ENCODE measurements around the gene LRRC4C. TPM values are rescaled to one million over a fixed set of nuclear protein-coding genes. Genes with fewer than 3 reads are reported as not detected.

LRRC4C gene
- total RNA-seq, 2 donors from 2014 or later, result 0.84 to 0.95 TPM

GRCh38 chr11:40683010-40683409 is 776.4 kb downstream of the LRRC4C start:
- Mint-ChIP-seq H3K9me3 (peaks cover 14% of the 10 kb centered on the region), H3K27me3 (ENCODE audit: insufficient read depth) (no peaks in the 10 kb centered on the region)
- no peak for DNase-seq

GRCh38 chr11:40679276-40679675 is 780.2 kb downstream of the LRRC4C start:
- peaks cover 13% of the 10 kb centered on the region for H3K9me3 Mint-ChIP-seq
- peak; percentile 65 for DNase-seq
- no peak overlapping the region for H3K4me3 Mint-ChIP-seq
- Histone ChIP-seq H3K9ac (ENCODE audit: extremely low read depth, low read length, poor library complexity, severe bottlenecking) (no peak overlapping the region), H3K9me3 (ENCODE audit: control insufficient read depth, low read length) (no peaks in the 10 kb centered on the region), H3K27ac (ENCODE audit: low read depth, low read length) (no peak overlapping the region), H3K4me1 (ENCODE audit: control insufficient read depth, insufficient read depth, low read length) (no peaks in the 10 kb centered on the region), H3K36me3 (ENCODE audit: control insufficient read depth, insufficient read depth, low read length) (no peaks in the 10 kb centered on the region), H3K27me3 (ENCODE audit: control insufficient read depth, insufficient read depth, low read length, poor library complexity, severe bottlenecking) (no peaks in the 10 kb centered on the region), H3K4me3 (ENCODE audit: low read length) (no peak overlapping the region)
- no peaks in the 10 kb centered on the region for H3K36me3 Mint-ChIP-seq (ENCODE audit: low read depth)
- peaks cover 6% of the 10 kb centered on the region for H3K4me1 Mint-ChIP-seq
- 75 to 76% methylated on average over 2 to 3 of the region's 3 CpGs for WGBS, 2 experiments (ENCODE audit: insufficient coverage in 1 of 2, insufficient read length in 1 of 2)
- no peak for TF ChIP-seq CTCF (conservative IDR thresholded peaks at IDR 0.05)
- no peak overlapping the region for H3K27ac Mint-ChIP-seq
- H3K27me3 Mint-ChIP-seq (ENCODE audit: insufficient read depth), result no peaks in the 10 kb centered on the region

More at GRCh38 chr11:40683010-40683409, 776.4 kb downstream of the LRRC4C start:
- H3K27ac ChIP-seq (ENCODE audit: low read depth, low read length), result no peak overlapping the region
- Mint-ChIP-seq H3K27ac (no peak overlapping the region), H3K4me3 (no peak overlapping the region), H3K4me1 (peaks cover 6% of the 10 kb centered on the region), H3K36me3 (ENCODE audit: low read depth) (no peaks in the 10 kb centered on the region)
- H3K4me3 ChIP-seq (ENCODE audit: low read length), result no peak overlapping the region
- 92 to 96% methylated on average over 4 to 6 of the region's 7 CpGs for WGBS, 2 experiments (ENCODE audit: insufficient coverage in 1 of 2, insufficient read length in 1 of 2)
- no peaks in the 10 kb centered on the region for H3K27me3 ChIP-seq (ENCODE audit: control insufficient read depth, insufficient read depth, low read length, poor library complexity, severe bottlenecking)
- no peak overlapping the region for H3K9ac ChIP-seq (ENCODE audit: extremely low read depth, low read length, poor library complexity, severe bottlenecking)
- no peaks in the 10 kb centered on the region for H3K36me3 ChIP-seq (ENCODE audit: control insufficient read depth, insufficient read depth, low read length)
- peak; percentile 40 for TF ChIP-seq CTCF (conservative IDR thresholded peaks at IDR 0.05)
- H3K4me1 ChIP-seq (ENCODE audit: control insufficient read depth, insufficient read depth, low read length), result no peaks in the 10 kb centered on the region
- H3K9me3 ChIP-seq (ENCODE audit: control insufficient read depth, low read length), result no peaks in the 10 kb centered on the region

GRCh38 chr11:40647295-40647694 is 812.2 kb downstream of the LRRC4C start:
- Histone ChIP-seq H3K27ac (ENCODE audit: low read depth, low read length) (no peak overlapping the region), H3K9me3 (ENCODE audit: control insufficient read depth, low read length) (peaks cover 42% of the 10 kb centered on the region), H3K9ac (ENCODE audit: extremely low read depth, low read length, poor library complexity, severe bottlenecking) (no peak overlapping the region), H3K4me1 (ENCODE audit: control insufficient read depth, insufficient read depth, low read length) (no peaks in the 10 kb centered on the region), H3K27me3 (ENCODE audit: control insufficient read depth, insufficient read depth, low read length, poor library complexity, severe bottlenecking) (no peaks in the 10 kb centered on the region), H3K36me3 (ENCODE audit: control insufficient read depth, insufficient read depth, low read length) (no peaks in the 10 kb centered on the region), H3K4me3 (ENCODE audit: low read length) (no peak overlapping the region)
- H3K4me3 Mint-ChIP-seq, result no peak overlapping the region
- H3K27ac Mint-ChIP-seq, result no peak overlapping the region
- WGBS, 2 experiments (ENCODE audit: insufficient coverage in 1 of 2, insufficient read length in 1 of 2), result 89 to 100% methylated on average over 2 of the region's 2 CpGs
- peaks cover 39% of the 10 kb centered on the region for H3K9me3 Mint-ChIP-seq
- H3K4me1 Mint-ChIP-seq, result no peaks in the 10 kb centered on the region
- TF ChIP-seq CTCF (conservative IDR thresholded peaks at IDR 0.05), result no peak
- peaks cover 6% of the 10 kb centered on the region for H3K36me3 Mint-ChIP-seq (ENCODE audit: low read depth)
- DNase-seq, result no peak
- H3K27me3 Mint-ChIP-seq (ENCODE audit: insufficient read depth), result no peaks in the 10 kb centered on the region

Measured in endodermal cell (in vitro differentiated cells).